Measurements from ENCODE around the gene SART1. TPM values are rescaled to one million over a fixed set of nuclear protein-coding genes. Genes with fewer than 3 reads are reported as not detected.

SART1 gene
- total RNA-seq, 1 experiment from 2014 or later, result 28.4 TPM

DNA sequence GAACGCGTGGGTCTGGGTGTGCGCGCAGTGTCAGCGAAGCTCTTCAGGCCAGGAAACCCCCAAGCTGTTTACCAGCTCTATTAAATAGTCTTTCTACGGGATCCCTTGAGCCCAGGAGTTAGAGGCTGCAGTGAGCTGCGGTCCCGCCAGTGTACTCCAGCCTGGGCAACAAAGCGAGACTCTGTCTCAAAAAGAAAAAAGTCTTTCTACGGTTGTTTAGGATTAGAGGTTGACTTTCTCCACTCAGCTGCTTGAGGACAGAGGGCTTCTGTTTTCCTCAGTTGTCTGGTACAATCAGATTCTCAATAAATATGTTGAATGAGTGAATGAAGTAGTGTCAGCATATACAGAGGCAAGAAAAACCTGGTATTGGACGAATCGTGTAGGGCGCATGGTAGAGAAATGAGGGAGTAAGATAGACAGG is 619 bp downstream of the SART1 start:
- no peak for DNase-seq (ENCODE audit: extremely low read depth, low read depth)

DNA sequence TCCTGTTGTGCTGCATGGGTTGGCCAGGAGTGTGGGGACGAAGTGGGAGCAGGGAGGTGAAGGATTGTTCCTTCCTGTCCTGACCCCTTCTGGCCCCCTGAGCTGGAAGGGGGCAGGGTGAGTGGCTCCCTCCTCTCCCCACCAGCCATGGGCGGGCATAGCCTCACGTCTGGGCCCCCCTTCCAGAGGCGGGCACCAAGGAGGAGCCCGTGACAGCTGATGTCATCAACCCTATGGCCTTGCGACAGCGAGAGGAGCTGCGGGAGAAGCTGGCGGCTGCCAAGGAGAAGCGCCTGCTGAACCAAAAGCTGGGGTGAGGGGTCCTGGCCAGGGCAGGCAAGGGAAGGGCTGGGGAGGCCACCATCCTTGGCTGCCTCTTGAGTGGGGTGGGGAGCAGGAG is 3.4 kb downstream of the SART1 start:
- DNase-seq (ENCODE audit: extremely low read depth, low read depth), result no peak

DNA sequence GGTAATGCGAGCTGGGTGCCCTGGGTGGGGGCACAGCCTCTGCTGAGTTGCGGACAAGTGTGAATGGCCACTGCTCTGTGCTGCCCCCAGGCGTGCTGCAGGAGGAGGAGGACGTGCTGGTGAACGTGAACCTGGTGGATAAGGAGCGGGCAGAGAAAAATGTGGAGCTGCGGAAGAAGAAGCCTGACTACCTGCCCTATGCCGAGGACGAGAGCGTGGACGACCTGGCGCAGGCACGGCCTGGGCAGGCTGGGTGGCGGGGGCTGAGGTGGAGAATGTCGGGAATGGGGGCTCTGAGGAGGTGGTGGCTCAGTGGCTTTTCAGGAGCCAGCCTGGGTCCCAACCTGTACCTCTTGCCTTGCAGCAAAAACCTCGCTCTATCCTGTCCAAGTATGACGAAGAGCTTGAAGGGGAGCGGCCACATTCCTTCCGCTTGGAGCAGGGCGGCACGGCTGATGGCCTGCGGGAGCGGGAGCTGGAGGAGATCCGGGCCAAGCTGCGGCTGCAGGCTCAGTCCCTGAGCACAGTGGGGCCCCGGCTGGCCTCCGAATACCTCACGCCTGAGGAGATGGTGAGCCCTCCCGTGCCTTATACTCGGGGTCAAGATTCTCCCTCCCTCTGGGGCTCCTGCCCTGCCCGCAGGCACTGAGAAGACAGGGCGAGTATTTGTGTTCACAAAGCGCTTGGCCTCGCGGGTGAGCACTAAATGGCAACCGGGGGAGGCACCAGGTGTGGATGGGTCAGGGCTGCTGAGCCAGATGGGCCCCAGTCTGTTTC is 4.6 kb downstream of the SART1 start:
- DNase-seq (ENCODE audit: extremely low read depth, low read depth), result no peak

DNA sequence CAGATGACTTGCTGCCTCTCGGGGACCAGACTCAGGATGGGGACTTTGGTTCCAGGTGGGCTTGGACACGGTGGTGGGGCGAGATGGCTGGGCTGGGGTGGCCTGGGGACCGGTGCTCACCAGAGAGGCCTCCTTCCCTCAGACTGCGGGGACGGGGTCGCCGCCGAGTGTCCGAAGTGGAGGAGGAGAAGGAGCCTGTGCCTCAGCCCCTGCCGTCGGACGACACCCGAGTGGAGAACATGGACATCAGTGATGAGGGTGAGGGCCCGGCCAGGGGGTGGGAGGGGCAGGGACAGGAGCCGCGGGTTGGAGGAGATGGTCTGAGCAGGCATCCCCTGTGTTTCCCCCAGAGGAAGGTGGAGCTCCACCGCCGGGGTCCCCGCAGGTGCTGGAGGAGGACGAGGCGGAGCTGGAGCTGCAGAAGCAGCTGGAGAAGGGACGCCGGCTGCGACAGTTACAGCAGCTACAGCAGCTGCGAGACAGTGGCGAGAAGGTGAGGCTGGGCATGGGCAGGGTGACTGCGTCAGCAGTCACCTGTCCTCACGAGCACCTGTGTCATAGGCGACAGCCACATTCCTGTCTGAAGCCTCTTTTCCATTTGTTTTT is 5.9 kb downstream of the SART1 start:
- DNase-seq (ENCODE audit: extremely low read depth, low read depth), result no peak

DNA sequence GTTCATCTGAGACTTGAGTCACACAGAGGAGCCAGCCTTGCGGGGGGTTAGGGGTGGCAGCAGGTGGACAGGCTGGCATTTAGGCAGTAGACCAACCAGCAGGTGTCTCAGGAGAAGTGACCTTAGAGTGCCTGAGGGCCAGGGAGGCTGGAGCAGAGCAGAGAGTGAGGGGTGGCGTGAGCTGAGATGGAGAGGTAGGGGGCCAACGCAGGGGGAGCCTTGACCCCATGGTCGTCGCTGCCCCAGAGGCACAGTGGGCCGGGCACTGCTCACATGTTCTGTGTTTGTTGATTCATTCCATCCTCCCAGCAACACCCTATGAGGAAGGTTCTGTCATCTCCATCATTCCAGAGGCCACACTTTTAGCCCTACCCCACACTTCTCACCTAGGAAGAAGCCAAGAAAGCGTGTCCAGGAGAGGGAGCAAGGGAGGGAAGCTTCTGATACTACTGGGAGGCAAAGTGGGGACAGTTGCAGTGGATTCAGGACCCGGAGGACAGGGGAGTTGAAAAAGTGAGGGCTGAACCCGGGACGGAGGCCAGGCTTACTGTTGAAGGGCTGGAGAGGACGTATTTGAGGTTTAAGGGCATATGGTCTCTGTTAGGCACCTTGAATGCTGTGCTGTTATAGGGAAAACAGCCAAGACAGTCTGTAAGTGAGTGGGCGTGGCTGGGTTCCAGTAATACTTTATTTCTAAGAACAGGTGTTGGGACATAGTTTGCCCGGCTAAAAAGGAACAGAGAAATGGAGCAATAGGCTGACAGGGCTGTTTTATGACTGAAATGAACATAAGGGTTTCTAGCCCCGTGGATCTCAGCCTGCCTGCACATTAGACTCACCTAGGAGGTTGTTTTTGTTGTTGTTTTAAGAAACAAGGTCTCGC is 7.3 kb downstream of the SART1 start:
- no peak for DNase-seq (ENCODE audit: extremely low read depth, low read depth)

DNA sequence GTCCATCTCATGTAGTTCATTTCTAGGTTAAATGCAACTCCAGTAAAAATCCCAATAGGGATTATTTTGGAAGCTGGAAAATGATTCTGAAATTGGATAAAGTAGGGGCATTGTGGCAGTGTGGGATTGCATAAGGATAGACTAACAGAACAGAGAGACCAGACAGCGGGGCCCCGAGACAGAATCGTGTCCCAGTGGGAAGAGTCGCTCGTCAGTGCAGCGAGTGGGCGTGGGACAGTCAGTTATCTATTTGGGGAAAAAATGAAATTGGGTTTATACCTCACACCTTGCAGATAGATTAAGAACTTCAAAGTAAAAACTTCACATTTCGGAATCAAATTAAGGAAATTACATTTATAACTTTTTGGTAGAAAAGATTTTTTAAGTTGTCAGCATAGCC is 10.6 kb downstream of the SART1 start:
- DNase-seq (ENCODE audit: extremely low read depth, low read depth), result no peak

DNA sequence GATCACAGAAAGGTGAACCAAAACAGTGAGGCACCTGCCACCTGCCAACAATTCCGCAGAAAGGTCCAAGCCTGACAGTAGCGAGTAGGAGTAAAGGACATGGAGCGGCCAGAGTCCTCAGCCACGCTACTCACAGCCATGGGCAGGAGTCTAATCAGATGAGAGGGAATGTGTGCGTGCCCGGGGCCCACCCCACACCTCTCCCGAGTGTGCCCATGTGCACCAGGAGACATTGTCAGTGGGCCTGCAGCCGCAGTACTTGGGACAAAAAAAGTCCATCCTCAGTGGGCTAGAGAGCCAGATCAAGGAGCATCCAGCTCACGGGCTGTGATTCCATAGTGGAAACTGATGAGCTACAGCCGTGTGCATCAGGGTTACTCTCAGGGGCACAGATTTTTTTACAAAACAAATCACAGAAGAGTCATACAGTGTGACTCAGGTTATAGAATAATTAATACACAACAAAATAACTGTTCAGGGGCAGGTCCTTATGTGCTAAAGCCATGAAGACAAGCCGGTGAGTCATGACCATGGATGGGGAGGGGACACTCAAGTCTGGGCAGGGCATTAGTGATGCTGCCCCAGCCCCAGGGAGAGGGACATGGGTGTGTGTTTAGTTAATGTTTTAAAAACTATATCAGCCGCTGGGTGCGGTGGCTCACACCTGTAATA is 12.0 kb downstream of the SART1 start:
- DNase-seq (ENCODE audit: extremely low read depth, low read depth), result no peak

DNA sequence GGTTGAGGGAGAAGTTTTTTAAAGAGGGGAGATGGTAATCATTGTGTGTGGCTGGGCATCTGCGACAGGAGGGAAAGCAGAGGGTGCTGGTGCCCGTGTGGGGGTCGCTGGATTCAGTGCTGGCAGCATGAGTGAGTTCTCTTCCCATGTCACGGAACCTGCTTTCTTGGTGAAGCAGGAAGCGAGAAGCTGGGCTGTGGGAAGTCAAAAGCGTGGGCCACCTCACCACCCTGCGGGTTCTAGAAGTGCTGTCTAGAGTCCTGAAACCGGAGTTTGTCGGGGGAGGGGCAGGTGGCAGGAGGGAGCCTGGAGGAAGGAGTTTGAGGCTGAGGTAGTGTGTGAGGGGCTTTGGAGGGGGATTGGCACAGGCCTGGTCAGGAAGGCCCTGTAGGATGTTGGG is 14.2 kb downstream of the SART1 start:
- DNase-seq (ENCODE audit: extremely low read depth, low read depth), result no peak

DNA sequence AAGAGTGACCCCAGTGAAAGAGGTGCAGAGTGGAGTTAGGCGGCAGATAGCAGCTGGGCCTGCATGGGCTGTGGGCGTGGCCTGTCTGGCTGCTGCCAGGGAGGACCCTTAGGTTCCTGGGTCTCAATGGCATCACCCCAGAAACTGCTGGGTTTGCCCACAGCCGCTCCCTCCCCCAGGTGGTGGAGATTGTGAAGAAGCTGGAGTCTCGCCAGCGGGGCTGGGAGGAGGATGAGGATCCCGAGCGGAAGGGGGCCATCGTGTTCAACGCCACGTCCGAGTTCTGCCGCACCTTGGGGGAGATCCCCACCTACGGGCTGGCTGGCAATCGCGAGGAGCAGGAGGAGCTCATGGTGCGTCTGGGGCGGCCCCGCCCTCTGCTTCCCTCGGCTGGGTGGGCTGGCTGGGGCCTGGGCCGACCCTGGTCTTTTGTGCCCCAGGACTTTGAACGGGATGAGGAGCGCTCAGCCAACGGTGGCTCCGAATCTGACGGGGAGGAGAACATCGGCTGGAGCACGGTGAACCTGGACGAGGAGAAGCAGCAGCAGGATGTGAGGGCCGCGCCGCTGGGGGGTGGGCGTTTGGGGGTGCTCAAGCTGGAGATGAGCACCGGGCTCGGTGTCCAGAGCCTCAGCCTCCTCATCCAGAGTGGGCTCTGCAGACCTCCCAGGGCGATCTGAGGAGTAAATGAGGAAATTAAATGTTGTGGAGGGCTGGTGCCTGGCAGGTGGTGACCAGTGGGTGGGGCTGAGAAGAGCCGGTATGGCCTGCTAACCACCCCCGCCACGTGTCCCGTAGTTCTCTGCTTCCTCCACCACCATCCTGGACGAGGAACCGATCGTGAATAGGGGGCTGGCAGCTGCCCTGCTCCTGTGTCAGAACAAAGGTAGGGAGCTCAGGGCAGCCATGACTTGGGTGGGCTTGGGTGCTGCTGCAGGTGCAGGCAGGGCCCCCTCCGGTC is 15.0 kb downstream of the SART1 start:
- DNase-seq (ENCODE audit: extremely low read depth, low read depth), result no peak

DNA sequence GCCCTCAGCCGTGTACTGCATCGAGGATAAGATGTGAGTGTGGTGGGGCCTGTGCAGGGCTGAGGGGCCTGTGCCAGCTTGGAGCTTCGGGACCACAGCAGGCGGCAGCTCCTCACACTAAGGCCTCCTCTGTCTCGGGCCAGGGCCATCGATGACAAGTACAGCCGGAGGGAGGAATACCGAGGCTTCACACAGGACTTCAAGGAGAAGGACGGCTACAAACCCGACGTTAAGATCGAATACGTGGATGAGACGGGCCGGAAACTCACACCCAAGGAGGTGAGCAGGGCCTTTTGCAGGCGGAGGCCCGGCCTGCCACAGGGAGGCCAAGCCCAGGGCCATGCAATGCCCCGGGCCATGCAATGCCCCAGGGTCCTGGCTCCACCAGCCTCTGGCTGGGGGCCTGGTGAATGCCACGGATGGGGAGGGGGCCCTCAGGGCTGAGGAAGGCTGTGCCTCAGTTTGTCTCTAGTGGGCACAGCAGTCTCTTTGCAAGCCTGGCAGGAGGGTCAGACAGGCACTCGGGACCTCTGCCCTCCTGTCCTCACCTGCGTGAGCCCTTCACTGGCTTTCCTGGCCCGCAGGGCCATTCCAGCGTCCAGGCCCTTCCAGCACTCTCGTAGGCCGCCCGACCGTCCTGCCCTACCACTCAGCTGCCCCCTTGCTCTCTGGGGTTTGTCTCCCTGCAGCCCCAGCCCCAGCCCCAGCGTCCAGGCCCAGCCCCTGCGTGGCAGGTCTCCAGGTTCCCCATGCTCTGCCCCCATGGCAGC is 16.3 kb downstream of the SART1 start:
- no peak for DNase-seq (ENCODE audit: extremely low read depth, low read depth)

DNA sequence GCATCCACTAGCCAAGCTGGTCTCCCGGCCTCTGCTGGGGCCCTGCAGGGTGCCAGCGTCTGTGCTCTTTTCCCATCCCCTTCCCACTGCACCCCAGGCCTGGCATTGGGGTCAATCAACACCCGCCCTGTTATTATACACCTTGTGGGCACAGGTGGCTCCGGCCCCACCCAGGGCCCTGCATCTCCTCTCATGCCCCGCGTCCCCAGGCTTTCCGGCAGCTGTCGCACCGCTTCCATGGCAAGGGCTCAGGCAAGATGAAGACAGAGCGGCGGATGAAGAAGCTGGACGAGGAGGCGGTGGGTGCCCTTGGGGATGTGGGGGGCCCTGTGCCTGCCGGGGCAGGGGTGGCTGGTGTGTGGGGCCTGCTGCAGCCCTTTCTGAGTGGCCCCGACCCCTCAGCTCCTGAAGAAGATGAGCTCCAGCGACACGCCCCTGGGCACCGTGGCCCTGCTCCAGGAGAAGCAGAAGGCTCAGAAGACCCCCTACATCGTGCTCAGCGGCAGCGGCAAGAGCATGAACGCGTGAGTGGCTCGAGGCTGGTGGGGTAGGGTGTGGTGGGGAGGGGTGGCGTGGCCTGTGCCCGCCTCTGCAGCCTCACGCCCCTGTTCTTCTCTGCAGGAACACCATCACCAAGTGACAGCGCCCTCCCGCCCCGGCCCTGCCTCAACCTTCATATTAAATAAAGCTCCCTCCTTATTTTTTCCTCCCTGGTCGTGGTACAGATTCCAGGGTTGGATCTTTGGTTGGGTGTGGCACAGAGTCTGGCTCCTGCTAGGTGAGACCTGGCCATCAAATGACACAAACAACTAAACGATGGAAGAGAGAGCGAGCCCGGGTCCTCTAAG is 17.1 kb downstream of the SART1 start:
- DNase-seq (ENCODE audit: extremely low read depth, low read depth), result no peak

DNA sequence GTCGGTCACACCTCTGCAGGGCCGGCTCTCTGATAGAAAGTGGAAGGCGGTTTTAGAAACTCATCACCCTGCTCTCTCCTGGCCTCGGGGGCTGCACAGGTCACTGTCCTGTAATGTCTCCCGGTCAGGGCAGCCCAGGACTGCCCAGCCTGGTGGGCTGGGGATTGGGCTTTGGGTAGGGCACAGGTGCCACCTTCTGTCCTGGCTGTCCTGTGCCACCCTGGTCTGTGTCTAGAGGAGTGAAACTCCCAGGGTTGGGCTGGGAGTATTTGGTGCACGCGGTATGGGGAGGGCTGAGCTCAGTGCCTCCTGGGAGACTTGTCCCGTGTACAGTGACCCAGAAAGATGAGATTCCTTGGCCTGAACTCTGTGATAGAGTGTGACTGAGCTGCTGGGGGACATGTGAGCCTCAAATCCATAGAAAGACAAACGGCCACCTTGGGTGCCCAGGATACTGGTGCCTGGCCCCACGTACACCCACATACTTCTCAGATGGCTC is 17.8 kb downstream of the SART1 start:
- no peak for DNase-seq (ENCODE audit: extremely low read depth, low read depth)

DNA sequence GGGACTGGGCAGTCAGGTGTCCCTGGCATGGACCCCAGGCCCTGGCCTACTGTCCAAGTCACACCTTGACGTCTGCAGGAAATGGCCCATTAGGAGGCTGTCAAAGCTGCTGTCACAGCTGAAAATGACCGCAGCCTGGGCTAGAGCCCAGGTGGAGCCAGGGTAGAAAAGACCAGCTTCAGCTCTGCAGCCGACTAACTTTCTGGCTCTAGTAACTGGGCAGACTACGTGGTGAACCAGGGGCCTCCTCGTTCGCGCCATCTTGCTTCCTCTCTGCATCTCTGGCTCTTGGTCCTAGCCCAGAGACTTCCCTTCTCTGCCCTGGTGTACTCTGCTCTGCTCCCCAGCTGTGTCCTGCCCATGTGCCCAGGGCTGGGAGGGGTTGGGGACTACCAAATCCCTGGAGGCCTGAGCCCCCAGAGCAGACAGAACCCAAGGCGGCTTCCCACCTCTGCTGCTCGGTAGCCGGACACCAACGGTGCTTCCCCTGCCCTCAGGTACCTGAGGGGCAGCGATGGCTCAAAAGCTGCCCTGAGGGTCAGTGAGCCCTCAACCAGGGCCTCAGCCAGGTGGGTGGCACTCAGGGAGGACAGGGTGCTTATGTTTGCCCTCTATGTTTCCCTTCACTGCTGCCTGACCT is 19.7 kb downstream of the SART1 start:
- no peak for DNase-seq (ENCODE audit: extremely low read depth, low read depth)

DNA sequence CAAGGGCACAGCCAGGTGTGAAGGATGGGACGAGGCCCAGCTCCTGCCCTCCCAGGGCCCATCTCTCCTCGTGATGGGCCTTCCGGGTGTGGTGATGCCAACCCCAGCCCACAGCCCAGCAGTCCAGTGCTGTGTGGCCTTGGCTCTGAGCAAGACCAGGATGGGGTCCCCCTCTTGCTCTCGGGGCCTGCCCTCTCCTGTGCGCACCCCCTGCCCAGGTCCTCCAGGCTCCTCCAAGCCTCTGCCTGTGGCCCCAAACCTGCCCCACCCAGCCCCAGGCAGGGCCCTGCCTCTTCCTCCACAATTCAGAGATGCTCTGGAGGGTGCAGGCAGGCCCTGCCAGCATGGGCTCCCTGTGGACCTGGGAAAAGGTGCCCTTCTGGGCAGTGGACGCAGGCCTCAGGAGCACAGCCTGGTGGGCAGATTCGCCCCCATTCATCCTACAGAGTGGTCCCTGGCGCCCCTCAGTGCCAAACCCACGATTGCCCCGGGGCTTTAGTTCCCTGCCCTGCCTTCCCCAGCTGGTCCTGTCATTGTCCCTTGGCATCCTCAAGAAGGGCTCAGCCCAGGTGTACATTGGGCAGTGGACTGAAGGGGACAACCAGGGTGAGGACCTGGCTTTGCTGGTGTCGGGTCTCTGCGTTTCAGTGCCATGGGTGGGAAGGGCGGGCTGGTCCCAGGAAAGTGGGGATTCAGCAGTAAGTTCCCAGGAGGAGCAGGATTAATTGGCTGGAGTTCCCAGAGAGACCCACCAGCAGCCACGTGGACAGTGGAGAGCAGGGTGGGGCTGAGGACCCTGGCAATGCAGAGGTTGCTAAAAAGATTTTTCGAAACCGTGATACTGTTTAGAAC is 20.7 kb downstream of the SART1 start:
- no peak for DNase-seq (ENCODE audit: extremely low read depth, low read depth)

DNA sequence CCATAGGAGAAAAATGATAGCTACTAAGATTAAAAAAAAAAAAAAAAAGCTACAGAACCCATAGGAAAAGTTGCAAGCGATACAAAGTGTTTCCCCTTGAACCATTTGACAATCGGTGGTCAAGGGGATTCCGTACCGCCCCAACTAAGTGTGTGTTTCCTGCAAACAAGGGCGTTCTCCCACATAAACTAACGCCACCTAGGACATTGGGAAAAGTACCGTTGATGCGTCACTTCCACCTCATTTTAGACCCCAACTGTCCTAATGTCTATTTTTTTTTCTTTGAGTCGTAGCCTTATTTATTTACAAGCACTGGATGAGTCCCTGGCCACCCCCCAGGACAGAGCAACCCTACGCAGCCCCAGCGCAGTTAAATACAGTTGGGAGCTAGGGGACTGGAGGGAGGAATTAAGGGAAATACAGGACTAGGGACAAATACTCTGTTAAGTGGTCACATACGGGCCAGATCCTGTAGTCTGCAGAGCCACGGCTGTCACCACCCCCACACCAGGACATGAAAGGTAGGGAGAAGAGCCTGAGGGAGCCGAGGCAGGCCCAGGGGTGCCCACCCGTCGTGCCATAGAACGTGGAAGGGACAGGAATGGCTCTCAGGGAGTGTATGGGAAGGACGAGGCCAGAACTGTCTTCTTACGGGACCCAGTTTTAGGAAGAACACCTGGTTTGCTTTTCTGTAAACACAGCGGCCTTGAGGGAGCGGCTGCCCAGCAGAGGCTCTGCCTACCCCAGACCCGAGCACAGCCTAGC is 21.5 kb downstream of the SART1 start:
- DNase-seq (ENCODE audit: extremely low read depth, low read depth), result no peak

DNA sequence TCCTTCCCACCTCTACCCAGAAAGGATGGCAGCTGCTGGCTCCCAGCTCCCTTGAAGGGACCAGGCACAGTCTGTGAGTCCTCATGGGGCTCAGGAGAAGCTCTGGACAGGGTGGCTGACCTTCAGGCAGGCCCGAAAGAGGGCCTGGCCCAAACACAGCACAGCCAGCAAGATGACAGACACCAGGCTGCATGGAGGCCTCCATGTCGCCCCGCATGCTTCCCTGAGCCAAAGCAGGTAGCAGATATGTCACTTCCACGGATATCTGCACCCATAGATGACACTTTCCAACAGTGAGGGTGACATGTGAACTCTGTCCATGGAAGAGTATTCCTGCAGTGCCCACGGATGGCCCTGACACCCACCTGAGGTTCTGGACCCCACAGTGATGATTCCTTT is 22.1 kb downstream of the SART1 start:
- DNase-seq (ENCODE audit: extremely low read depth, low read depth), result no peak
